GM10266 (cell line): Measurements from ENCODE around the gene RIPOR2.

Source experiments
- DNase-seq: peaks from one replicate; pipeline ENCODE4 v3.0.0; 2012; ENCODE audit errors: extremely low spot score
- CTCF ChIP-seq: IDR thresholded peaks from 2 replicates; pipeline ENCODE4 v1.5.1; 2012; ENCODE audit warnings: mild to moderate bottlenecking, low read depth; ENCODE audit not compliant: control insufficient read depth, insufficient read depth; ENCODE audit errors: missing control alignments

The RIPOR2 gene

GRCh38 chr6:24823185-24823584, 112.6 kb downstream of the RIPOR2 start:
- no peak for DNase-seq
- no peak for TF ChIP-seq CTCF

DNA sequence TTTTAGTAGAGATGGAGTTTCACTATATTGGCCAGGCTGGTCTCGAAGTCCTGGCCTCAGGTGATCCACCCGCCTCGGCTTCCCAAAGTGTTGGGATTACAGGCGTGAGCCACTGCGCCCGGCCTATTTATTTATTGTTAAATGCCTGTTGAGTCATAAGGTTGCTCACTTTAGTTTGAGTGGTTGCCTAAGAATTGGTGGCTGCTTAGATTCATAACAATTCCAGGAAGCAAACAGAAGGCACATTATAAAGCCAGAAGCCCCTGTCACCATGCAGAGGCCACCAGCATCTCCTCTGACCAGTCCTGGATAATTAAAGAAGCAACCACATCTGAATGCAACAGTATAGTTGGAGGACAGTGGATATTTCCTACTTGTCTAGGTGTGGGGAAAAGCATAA, 113.1 kb downstream of the RIPOR2 start:
- no peak for DNase-seq
- no peak for TF ChIP-seq CTCF

GRCh38 chr6:24821860-24822444, 113.8 kb downstream of the RIPOR2 start:
- TF ChIP-seq CTCF, result no peak
- no peak for DNase-seq

GRCh38 chr6:24818346-24818745, 117.4 kb downstream of the RIPOR2 start:
- TF ChIP-seq CTCF, result no peak
- DNase-seq, result no peak

DNA sequence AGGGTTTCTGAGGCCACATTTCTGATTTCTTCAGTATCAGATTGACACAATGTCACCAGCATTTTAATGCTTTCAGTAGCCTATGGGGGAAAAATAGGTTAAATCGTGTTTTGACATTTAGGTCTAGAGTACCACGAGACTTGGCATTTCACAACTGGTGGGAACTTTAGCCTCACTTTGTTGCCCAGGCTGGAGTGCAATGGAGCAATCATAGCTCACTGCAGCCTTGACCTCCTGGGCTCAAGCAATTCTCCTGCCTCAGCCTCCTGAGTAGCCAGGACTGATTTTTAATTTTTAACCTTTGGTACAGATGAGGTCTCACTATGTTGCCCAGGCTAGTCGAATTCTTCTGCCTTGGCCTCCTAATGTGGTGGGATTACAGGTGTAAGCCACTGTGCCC, 126.0 kb downstream of the RIPOR2 start:
- DNase-seq, result no peak
- no peak for TF ChIP-seq CTCF

GRCh38 chr6:24807584-24807983, 128.2 kb downstream of the RIPOR2 start:
- DNase-seq, result no peak
- TF ChIP-seq CTCF, result no peak

GRCh38 chr6:24802271-24803059, 133.3 kb downstream of the RIPOR2 start:
- DNase-seq, result no peak
- no peak for TF ChIP-seq CTCF
